Activated naive CD8-positive, alpha-beta T cell (primary cell): ENCODE data around the gene BTN2A1.
"Not testable (repeated sequence)": the region's sequence is repeated elsewhere in the genome, so short reads cannot be mapped to it uniquely, and the experiment has no call there.

ENCODE experiments used
- H3K27ac Mint-ChIP-seq: one replicate; pipeline ENCODE4 v1.8.0; 2021; ENCODE audit warnings: mixed read lengths
- H3K27me3 Mint-ChIP-seq: one replicate; pipeline ENCODE4 v1.8.0; 2021; ENCODE audit warnings: mixed read lengths
- H3K36me3 Mint-ChIP-seq: one replicate; pipeline ENCODE4 v1.8.0; 2021; ENCODE audit warnings: mixed read lengths
- H3K4me1 Mint-ChIP-seq: one replicate; pipeline ENCODE4 v1.8.0; 2021; ENCODE audit warnings: low read depth, mixed read lengths
- H3K4me3 Mint-ChIP-seq: one replicate; pipeline ENCODE4 v1.8.0; 2021; ENCODE audit warnings: mild to moderate bottlenecking, mixed read lengths
- H3K9me3 Mint-ChIP-seq: one replicate; pipeline ENCODE4 v1.8.0; 2021; ENCODE audit warnings: low read depth, mixed read lengths

The BTN2A1 gene

GRCh38 chr6:26487466-26487865 lies 29.7 kb downstream of the BTN2A1 start:
- Mint-ChIP-seq H3K9me3 (peaks cover 8% of the 10 kb centered on the region), H3K4me1 (no peaks in the 10 kb centered on the region), H3K27me3 (no peaks in the 10 kb centered on the region), H3K4me3 (no peak overlapping the region), H3K27ac (no peak overlapping the region), H3K36me3 (peaks cover 6% of the 10 kb centered on the region)

- no peaks in the 10 kb centered on the region for H3K27me3 Mint-ChIP-seq
- H3K9me3 Mint-ChIP-seq, result peaks cover 8% of the 10 kb centered on the region
- no peak overlapping the region for H3K27ac Mint-ChIP-seq
- H3K36me3 Mint-ChIP-seq, result peaks cover 6% of the 10 kb centered on the region
- peaks cover 11% of the 10 kb centered on the region for H3K4me1 Mint-ChIP-seq
- no peak overlapping the region for H3K4me3 Mint-ChIP-seq
These were observed 32.5 kb downstream of the BTN2A1 start for GRCh38 chr6:26489996-26490964.

- Mint-ChIP-seq H3K4me1 (peaks cover 11% of the 10 kb centered on the region), H3K27ac (no peak overlapping the region), H3K9me3 (peaks cover 8% of the 10 kb centered on the region)
These were observed 33.8 kb downstream of the BTN2A1 start for GRCh38 chr6:26491604-26492003.

GRCh38 chr6:26493258-26493657 lies 35.5 kb downstream of the BTN2A1 start:
- peaks cover 11% of the 10 kb centered on the region for H3K4me1 Mint-ChIP-seq

More at GRCh38 chr6:26491604-26492003, 33.8 kb downstream of the BTN2A1 start:
- H3K36me3 Mint-ChIP-seq, result peaks cover 6% of the 10 kb centered on the region
- no peaks in the 10 kb centered on the region for H3K27me3 Mint-ChIP-seq
- no peak overlapping the region for H3K4me3 Mint-ChIP-seq

GRCh38 chr6:26494117-26494516 lies 36.4 kb downstream of the BTN2A1 start:
- no peak overlapping the region for H3K4me3 Mint-ChIP-seq
- peaks cover 11% of the 10 kb centered on the region for H3K4me1 Mint-ChIP-seq
- no peaks in the 10 kb centered on the region for H3K36me3 Mint-ChIP-seq
- H3K27ac Mint-ChIP-seq, result no peak overlapping the region
- no peaks in the 10 kb centered on the region for H3K9me3 Mint-ChIP-seq
- no peaks in the 10 kb centered on the region for H3K27me3 Mint-ChIP-seq

More at GRCh38 chr6:26493258-26493657, 35.5 kb downstream of the BTN2A1 start:
- Mint-ChIP-seq H3K36me3 (no peaks in the 10 kb centered on the region), H3K4me3 (no peak overlapping the region), H3K9me3 (no peaks in the 10 kb centered on the region), H3K27ac (no peak overlapping the region), H3K27me3 (no peaks in the 10 kb centered on the region)

- H3K27ac Mint-ChIP-seq, result no peak overlapping the region
- no peaks in the 10 kb centered on the region for H3K9me3 Mint-ChIP-seq
- no peak overlapping the region for H3K4me3 Mint-ChIP-seq
- H3K36me3 Mint-ChIP-seq, result no peaks in the 10 kb centered on the region
- H3K27me3 Mint-ChIP-seq, result no peaks in the 10 kb centered on the region
- H3K4me1 Mint-ChIP-seq, result peaks cover 11% of the 10 kb centered on the region
These were observed 37.5 kb downstream of the BTN2A1 start for GRCh38 chr6:26495281-26495680.

- H3K4me1 Mint-ChIP-seq, result peaks cover 22% of the 10 kb centered on the region
- no peaks in the 10 kb centered on the region for H3K36me3 Mint-ChIP-seq
- no peak overlapping the region for H3K27ac Mint-ChIP-seq
- peaks cover 7% of the 10 kb centered on the region for H3K27me3 Mint-ChIP-seq
- H3K9me3 Mint-ChIP-seq, result no peaks in the 10 kb centered on the region
- no peak overlapping the region for H3K4me3 Mint-ChIP-seq
These were observed 39.9 kb downstream of the BTN2A1 start for GRCh38 chr6:26497610-26498009.

- H3K27ac Mint-ChIP-seq, result no peak within 1 kb of the TSS
- no peaks in the 10 kb centered on the region for H3K9me3 Mint-ChIP-seq
- peaks cover 11% of the 10 kb centered on the region for H3K4me1 Mint-ChIP-seq
- H3K36me3 Mint-ChIP-seq, result no peaks in the 10 kb centered on the region
- peak within 1 kb of the TSS; percentile 75 for H3K4me3 Mint-ChIP-seq
- H3K27me3 Mint-ChIP-seq, result peaks cover 10% of the 10 kb centered on the region
These were observed 42.3 kb downstream of the BTN2A1 start, which contains the start of gene BTN1A1 for GRCh38 chr6:26500102-26500501. BTN1A1 (plus strand) TSS chr6:26500303; CDS start chr6:26501287, 984 bp downstream.

GRCh38 chr6:26501482-26501986 lies 43.8 kb downstream of the BTN2A1 start:
- peaks cover 11% of the 10 kb centered on the region for H3K4me1 Mint-ChIP-seq
- H3K27me3 Mint-ChIP-seq, result peaks cover 13% of the 10 kb centered on the region
- H3K4me3 Mint-ChIP-seq, result peak overlapping the region; percentile 75
- H3K9me3 Mint-ChIP-seq, result no peaks in the 10 kb centered on the region
- H3K27ac Mint-ChIP-seq, result no peak overlapping the region
- H3K36me3 Mint-ChIP-seq, result peaks cover 2% of the 10 kb centered on the region

- H3K27me3 Mint-ChIP-seq, result peaks cover 13% of the 10 kb centered on the region
- H3K4me3 Mint-ChIP-seq, result peak overlapping the region; percentile 75
- no peaks in the 10 kb centered on the region for H3K9me3 Mint-ChIP-seq
- H3K27ac Mint-ChIP-seq, result no peak overlapping the region
- H3K4me1 Mint-ChIP-seq, result peaks cover 11% of the 10 kb centered on the region
- peaks cover 2% of the 10 kb centered on the region for H3K36me3 Mint-ChIP-seq
These were observed 44.4 kb downstream of the BTN2A1 start for GRCh38 chr6:26502165-26502564.

- Mint-ChIP-seq H3K27ac (no peak overlapping the region), H3K9me3 (no peaks in the 10 kb centered on the region), H3K27me3 (peaks cover 13% of the 10 kb centered on the region), H3K4me3 (no peak overlapping the region), H3K36me3 (peaks cover 2% of the 10 kb centered on the region), H3K4me1 (peaks cover 11% of the 10 kb centered on the region)
These were observed 44.9 kb downstream of the BTN2A1 start for GRCh38 chr6:26502626-26503025.

- Mint-ChIP-seq H3K27me3 (peaks cover 6% of the 10 kb centered on the region), H3K4me3 (no peak overlapping the region), H3K27ac (no peak overlapping the region), H3K4me1 (no peaks in the 10 kb centered on the region), H3K9me3 (no peaks in the 10 kb centered on the region), H3K36me3 (peaks cover 2% of the 10 kb centered on the region)
These were observed 49.9 kb downstream of the BTN2A1 start for GRCh38 chr6:26507658-26508057.

GRCh38 chr6:26511033-26511432 lies 53.3 kb downstream of the BTN2A1 start:
- H3K4me3 Mint-ChIP-seq, H3K9me3 Mint-ChIP-seq, H3K27me3 Mint-ChIP-seq, H3K36me3 Mint-ChIP-seq, H3K27ac Mint-ChIP-seq, H3K4me1 Mint-ChIP-seq: not testable (repeated sequence)

- H3K4me3 Mint-ChIP-seq, result no peak overlapping the region
- H3K27me3 Mint-ChIP-seq, result no peaks in the 10 kb centered on the region
- H3K9me3 Mint-ChIP-seq, result no peaks in the 10 kb centered on the region
- no peak overlapping the region for H3K27ac Mint-ChIP-seq
- H3K4me1 Mint-ChIP-seq, result peaks cover 3% of the 10 kb centered on the region
- no peaks in the 10 kb centered on the region for H3K36me3 Mint-ChIP-seq
These were observed 57.2 kb downstream of the BTN2A1 start for GRCh38 chr6:26514984-26515383.
